Camera-type eye (tissue), 1 donor: ENCODE data around the gene FRMD7. TPM values are rescaled to one million over a fixed set of nuclear protein-coding genes. Genes with fewer than 3 reads are reported as not detected.

Experiments used
- total RNA-seq: library from RNA; depleted of rRNA; stranded (reverse); fragments of >200 nt; gene quantifications from one replicate; pipeline ENCODE4 v1.2.3, GENCODE V29; 2014

FRMD7 gene
- total RNA-seq = 1.4 TPM

DNA sequence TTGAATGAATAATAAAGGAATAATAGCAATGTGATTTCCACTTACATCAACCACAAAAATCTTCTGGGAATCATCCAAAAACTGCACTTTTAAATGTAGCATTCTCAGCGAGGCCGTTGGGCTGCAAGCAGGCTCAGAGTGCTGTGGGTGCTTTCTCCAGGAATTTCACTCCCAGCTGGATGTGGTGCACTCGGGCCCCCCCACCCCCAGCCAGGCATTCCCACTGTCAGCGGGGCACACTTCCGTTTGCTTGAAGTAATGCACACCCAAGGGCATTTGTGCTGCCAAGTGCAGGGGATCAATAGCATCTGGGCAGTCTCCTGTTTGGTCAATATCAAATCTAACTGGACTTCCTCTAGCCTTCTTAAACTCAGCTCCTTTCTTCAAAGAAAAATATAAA is at the start of gene FRMD7:
FRMD7 (minus strand) TSS at position 278 of the 400 bp plus-strand sequence; CDS start at position 102, 176 bp downstream.

Other genes starting within 250 kb of the FRMD7 start
- 9.0 TPM for gene STK26, start 104.7 kb downstream of the FRMD7 start, total RNA-seq
- gene RAP2C, start 91.4 kb upstream of the FRMD7 start, total RNA-seq = 21.1 TPM